Activated naive CD4-positive, alpha-beta T cell treated with anti-CD3 and anti-CD28 coated beads, Interleukin-2, amount 50 U/mL, for 72 hours (primary cell): ENCODE measurements around the gene DSEL. TPM values are rescaled to one million over a fixed set of nuclear protein-coding genes. Genes with fewer than 3 reads are reported as not detected.

ENCODE experiments used
- ATAC-seq, 2 donors: fragments of 150-1000 bp; cut with Tn5 transposase; 2 replicates each; pipeline ENCODE4 v1.10.0; 2021; ENCODE audit warnings: mild to moderate bottlenecking in 2 of 2, moderate library complexity in 2 of 2
- DNase-seq, 2 donors: peaks; one replicate each; pipeline ENCODE4 v3.0.0; 2021 to 2022; ENCODE audit warnings: low spot score in 2 of 2
- H3K27ac Mint-ChIP-seq, 2 donors: one replicate each; pipeline ENCODE4 v1.8.0; 2022; ENCODE audit warnings: mild to moderate bottlenecking in 2 of 2, mixed read lengths in 2 of 2
- H3K36me3 Mint-ChIP-seq, 2 donors: one replicate each; pipeline ENCODE4 v1.8.0; 2022; ENCODE audit warnings: mixed read lengths in 2 of 2
- H3K9me3 Mint-ChIP-seq, 2 donors: one replicate each; pipeline ENCODE4 v1.8.0; 2022; ENCODE audit warnings: mixed read lengths in 2 of 2
- total RNA-seq, 2 donors: library from RNA; stranded (reverse); gene quantifications; one replicate each; pipeline ENCODE4 v1.2.3, GENCODE V29; 2022

DSEL gene
- total RNA-seq, 2 donors from 2014 or later: 0.39 TPM; not detected in 1

GRCh38 chr18:67464499-67464898 is 52.0 kb downstream of the DSEL start:
- DNase-seq (no peak), ATAC-seq (no peak)
- H3K9me3 Mint-ChIP-seq: no peaks in the 10 kb centered on the region
- peaks cover 0 to 7% of the 10 kb centered on the region in 2 donors for H3K36me3 Mint-ChIP-seq
- H3K27ac Mint-ChIP-seq: no peak overlapping the region

- no peak for DNase-seq
- Mint-ChIP-seq H3K36me3 (peaks cover 0 to 7% of the 10 kb centered on the region in 2 donors), H3K27ac (no peak overlapping the region), H3K9me3 (no peaks in the 10 kb centered on the region)
- no peak for ATAC-seq
Observed at GRCh38 chr18:67463829-67464228, 52.7 kb downstream of the DSEL start.

GRCh38 chr18:67456711-67457110 is 59.8 kb downstream of the DSEL start:
- DNase-seq (no peak), ATAC-seq (no peak)
- H3K36me3 Mint-ChIP-seq: peaks cover 1 to 5% of the 10 kb centered on the region in 2 donors
- H3K9me3 Mint-ChIP-seq: peaks cover 6 to 8% of the 10 kb centered on the region in 2 donors
- no peak overlapping the region for H3K27ac Mint-ChIP-seq
